ENCODE data around the gene GRAP2.
"Not testable (repeated sequence)": the region's sequence is repeated elsewhere in the genome, so short reads cannot be mapped to it uniquely, and the experiment has no call there.

Gene GRAP2

GRCh38 chr22:39970742-39971141, 69.9 kb downstream of the GRAP2 start:
- no peak for DNase-seq

GRCh38 chr22:39972641-39973040, 71.8 kb downstream of the GRAP2 start:
- no peak for DNase-seq

- no peak for DNase-seq
These were observed 72.8 kb downstream of the GRAP2 start for GRCh38 chr22:39973656-39974055.

GRCh38 chr22:39974065-39974464, 73.2 kb downstream of the GRAP2 start:
- DNase-seq = no peak

GRCh38 chr22:39979048-39979447, 78.2 kb downstream of the GRAP2 start:
- no peak for DNase-seq

- no peak for DNase-seq
These were observed 78.6 kb downstream of the GRAP2 start for GRCh38 chr22:39979458-39979857.

GRCh38 chr22:39980596-39980995, 79.7 kb downstream of the GRAP2 start:
- DNase-seq = no peak

GRCh38 chr22:39983346-39983745, 82.5 kb downstream of the GRAP2 start:
- no peak for DNase-seq

GRCh38 chr22:39984006-39984405, 83.1 kb downstream of the GRAP2 start:
- no peak for DNase-seq

GRCh38 chr22:39984746-39985145, 83.9 kb downstream of the GRAP2 start:
- DNase-seq = no peak

- DNase-seq = no peak
These were observed 84.6 kb downstream of the GRAP2 start for GRCh38 chr22:39985383-39986035.

- no peak for DNase-seq
These were observed 87.7 kb downstream of the GRAP2 start for GRCh38 chr22:39988386-39989114.

GRCh38 chr22:39989633-39990032, 88.7 kb downstream of the GRAP2 start:
- DNase-seq = no peak

GRCh38 chr22:39990686-39991085, 89.8 kb downstream of the GRAP2 start:
- no peak for DNase-seq

- DNase-seq = no peak
These were observed 90.4 kb downstream of the GRAP2 start for GRCh38 chr22:39991159-39991860.

GRCh38 chr22:39992088-39992826, 91.4 kb downstream of the GRAP2 start:
- DNase-seq = no peak

GRCh38 chr22:39992894-39993293, 92.0 kb downstream of the GRAP2 start:
- DNase-seq = not testable (repeated sequence)

GRCh38 chr22:39994041-39994565, 93.2 kb downstream of the GRAP2 start:
- no peak for DNase-seq

GRCh38 chr22:39994566-39995392, 93.9 kb downstream of the GRAP2 start, which contains the start of gene FAM83F:
TSS of gene FAM83F (plus strand) at chr22:39994954. CDS start at chr22:39995043, 89 bp downstream.
- no peak for DNase-seq

GRCh38 chr22:39995393-39996252, 94.7 kb downstream of the GRAP2 start:
- DNase-seq = no peak

- no peak for DNase-seq
These were observed 95.8 kb downstream of the GRAP2 start for GRCh38 chr22:39996732-39997131.

Measured in NCI-H1105 treated with DMSO at 0.1 percent for 48 hours (cell line).